ENCODE results near the gene YPEL5.
"Not testable (repeated sequence)": the region's sequence is repeated elsewhere in the genome, so short reads cannot be mapped to it uniquely, and the experiment has no call there.

The YPEL5 gene

GRCh38 chr2:30146337-30147195 lies at the start of gene YPEL5:
TSS of gene YPEL5 (plus strand) at chr2:30147007. CDS start at chr2:30156652, 9,645 bp downstream.
- DNase-seq (ENCODE audit: low read depth) = peak; percentile 100

GRCh38 chr2:30098266-30099005 lies 48.4 kb upstream of the YPEL5 start:
- no peak for DNase-seq (ENCODE audit: low read depth)

GRCh38 chr2:30099366-30099765 lies 47.4 kb upstream of the YPEL5 start:
- peak; percentile 76 for DNase-seq (ENCODE audit: low read depth)

GRCh38 chr2:30100691-30101090 lies 46.1 kb upstream of the YPEL5 start:
- peak; percentile 52 for DNase-seq (ENCODE audit: low read depth)

- no peak for DNase-seq (ENCODE audit: low read depth)
Measured at GRCh38 chr2:30104307-30104706, 42.5 kb upstream of the YPEL5 start.

GRCh38 chr2:30105556-30105955 lies 41.3 kb upstream of the YPEL5 start:
- peak; percentile 83 for DNase-seq (ENCODE audit: low read depth)

- peak; percentile 98 for DNase-seq (ENCODE audit: low read depth)
Measured at GRCh38 chr2:30106543-30106942, 40.3 kb upstream of the YPEL5 start.

GRCh38 chr2:30108192-30108591 lies 38.6 kb upstream of the YPEL5 start:
- DNase-seq (ENCODE audit: low read depth) = no peak

- DNase-seq (ENCODE audit: low read depth) = no peak
Measured at GRCh38 chr2:30108851-30109250, 38.0 kb upstream of the YPEL5 start.

GRCh38 chr2:30109856-30110255 lies 37.0 kb upstream of the YPEL5 start:
- peak; percentile 46 for DNase-seq (ENCODE audit: low read depth)

- peak; percentile 58 for DNase-seq (ENCODE audit: low read depth)
Measured at GRCh38 chr2:30110773-30111172, 36.0 kb upstream of the YPEL5 start.

- not testable (repeated sequence) for DNase-seq (ENCODE audit: low read depth)
Measured at GRCh38 chr2:30111186-30111585, 35.6 kb upstream of the YPEL5 start.

- no peak for DNase-seq (ENCODE audit: low read depth)
Measured at GRCh38 chr2:30112561-30112960, 34.2 kb upstream of the YPEL5 start.

- peak; percentile 99 for DNase-seq (ENCODE audit: low read depth)
Measured at GRCh38 chr2:30113617-30114293, 33.1 kb upstream of the YPEL5 start.

GRCh38 chr2:30115141-30115980 lies 31.4 kb upstream of the YPEL5 start:
- peak; percentile 88 for DNase-seq (ENCODE audit: low read depth)

- no peak for DNase-seq (ENCODE audit: low read depth)
Measured at GRCh38 chr2:30115981-30116285, 30.9 kb upstream of the YPEL5 start.

GRCh38 chr2:30122362-30122761 lies 24.4 kb upstream of the YPEL5 start:
- no peak for DNase-seq (ENCODE audit: low read depth)

GRCh38 chr2:30127016-30127893 lies 19.6 kb upstream of the YPEL5 start:
- DNase-seq (ENCODE audit: low read depth) = peak; percentile 48

- DNase-seq (ENCODE audit: low read depth) = no peak
Measured at GRCh38 chr2:30134582-30134981, 12.2 kb upstream of the YPEL5 start.

GRCh38 chr2:30135541-30135940 lies 11.3 kb upstream of the YPEL5 start:
- no peak for DNase-seq (ENCODE audit: low read depth)
